SH-SY5Y (cell line): ENCODE measurements around the gene AFMID.

ENCODE experiments used
- GATA2 ChIP-seq: IDR thresholded peaks from 2 replicates; pipeline ENCODE4 v1.6.1; 2011; ENCODE audit warnings: mild to moderate bottlenecking, low read depth, low read length
- GATA3 ChIP-seq: IDR thresholded peaks from 2 replicates; pipeline ENCODE4 v1.6.1; 2011; ENCODE audit warnings: low read depth, mild to moderate bottlenecking, low read length, moderate library complexity

- TF ChIP-seq GATA3 (no peak), GATA2 (no peak)
Measured at GRCh38 chr17:78146471-78146869, 40.7 kb upstream of the AFMID start.
